GM12801 (cell line): ENCODE measurements around the gene PRR20E.
"Not testable (repeated sequence)": the region's sequence is repeated elsewhere in the genome, so short reads cannot be mapped to it uniquely, and the experiment has no call there.

Experiments used
- TF ChIP-seq, protein P1 (sequence below): IDR thresholded peaks from one replicate; pipeline ENCODE4 v1.5.1; 2011; ENCODE audit warnings: control low read depth; ENCODE audit not compliant: insufficient read length; ENCODE audit errors: extremely low read depth

PRR20E gene

DNA sequence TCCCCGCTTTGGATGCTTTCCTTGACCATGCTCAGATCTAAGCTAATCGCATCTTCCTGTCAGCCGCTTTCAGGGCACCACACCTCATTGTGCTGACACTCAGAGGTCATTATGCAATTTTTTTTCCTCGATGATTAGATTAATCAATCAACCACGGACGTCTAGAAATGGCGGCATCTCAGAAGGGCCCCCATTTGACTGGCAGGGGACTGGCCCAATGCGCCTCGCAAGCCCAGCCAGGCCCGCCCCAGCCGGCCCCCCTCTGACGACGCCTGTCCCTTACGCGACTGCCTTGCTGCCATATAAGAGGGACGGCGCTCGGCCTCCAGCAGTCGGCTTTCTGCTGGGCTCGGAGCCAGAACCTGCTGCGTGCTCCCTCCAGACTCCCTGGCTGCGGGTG, at the start of gene PRR20E:
Gene PRR20E, plus strand, starts transcription at position 301 of the 400 bp plus-strand sequence. CDS start 387 bp downstream, outside the sequence.
- TF ChIP-seq, protein P1, sequence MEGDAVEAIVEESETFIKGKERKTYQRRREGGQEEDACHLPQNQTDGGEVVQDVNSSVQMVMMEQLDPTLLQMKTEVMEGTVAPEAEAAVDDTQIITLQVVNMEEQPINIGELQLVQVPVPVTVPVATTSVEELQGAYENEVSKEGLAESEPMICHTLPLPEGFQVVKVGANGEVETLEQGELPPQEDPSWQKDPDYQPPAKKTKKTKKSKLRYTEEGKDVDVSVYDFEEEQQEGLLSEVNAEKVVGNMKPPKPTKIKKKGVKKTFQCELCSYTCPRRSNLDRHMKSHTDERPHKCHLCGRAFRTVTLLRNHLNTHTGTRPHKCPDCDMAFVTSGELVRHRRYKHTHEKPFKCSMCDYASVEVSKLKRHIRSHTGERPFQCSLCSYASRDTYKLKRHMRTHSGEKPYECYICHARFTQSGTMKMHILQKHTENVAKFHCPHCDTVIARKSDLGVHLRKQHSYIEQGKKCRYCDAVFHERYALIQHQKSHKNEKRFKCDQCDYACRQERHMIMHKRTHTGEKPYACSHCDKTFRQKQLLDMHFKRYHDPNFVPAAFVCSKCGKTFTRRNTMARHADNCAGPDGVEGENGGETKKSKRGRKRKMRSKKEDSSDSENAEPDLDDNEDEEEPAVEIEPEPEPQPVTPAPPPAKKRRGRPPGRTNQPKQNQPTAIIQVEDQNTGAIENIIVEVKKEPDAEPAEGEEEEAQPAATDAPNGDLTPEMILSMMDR, result not testable (repeated sequence)

GRCh38 chr13:57123681-57124080, 43.3 kb upstream of the PRR20E start:
- TF ChIP-seq, protein P1, result no peak

GRCh38 chr13:57128909-57129308, 38.1 kb upstream of the PRR20E start:
- TF ChIP-seq, protein P1, result no peak

DNA sequence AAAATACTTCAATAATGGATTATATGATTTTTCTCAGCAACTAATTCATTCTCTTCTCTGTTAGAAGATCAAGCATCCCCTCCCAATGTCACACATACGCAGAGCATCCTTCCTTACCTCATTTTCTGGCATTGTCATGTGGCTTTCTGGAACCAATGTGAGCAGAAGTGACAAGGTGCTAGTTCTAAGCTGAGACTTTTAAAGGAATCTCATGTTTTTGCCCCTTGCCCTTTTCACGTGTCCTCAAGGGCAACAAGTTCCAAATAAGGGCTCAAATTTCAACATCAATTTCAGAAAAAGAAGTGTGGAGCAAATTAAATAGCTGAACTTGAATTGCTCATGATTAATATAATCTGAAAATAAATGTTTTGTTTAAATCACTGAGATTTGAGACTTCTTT, 30.9 kb upstream of the PRR20E start:
- TF ChIP-seq, protein P1, result no peak

GRCh38 chr13:57137585-57137984, 29.4 kb upstream of the PRR20E start:
- TF ChIP-seq, protein P1, result no peak

DNA sequence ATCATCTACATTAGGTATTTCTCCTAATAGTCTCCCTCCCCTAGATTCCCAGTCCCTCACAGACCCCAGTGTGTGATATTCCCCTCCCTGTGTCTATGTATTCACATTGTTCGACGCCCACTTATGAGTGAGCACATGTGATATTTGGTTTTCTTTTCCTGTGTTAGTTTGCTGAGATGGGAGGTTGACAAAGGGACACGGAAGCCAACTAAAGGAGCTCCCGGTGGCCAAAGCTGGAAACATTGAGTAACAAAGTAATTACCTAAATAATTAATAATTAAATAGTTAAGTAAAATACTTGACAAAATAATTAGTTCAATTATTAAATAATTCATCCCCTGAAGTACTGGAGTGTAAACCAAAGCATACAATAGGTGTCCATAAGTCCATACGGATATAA, 28.0 kb upstream of the PRR20E start:
- TF ChIP-seq, protein P1, result no peak

DNA sequence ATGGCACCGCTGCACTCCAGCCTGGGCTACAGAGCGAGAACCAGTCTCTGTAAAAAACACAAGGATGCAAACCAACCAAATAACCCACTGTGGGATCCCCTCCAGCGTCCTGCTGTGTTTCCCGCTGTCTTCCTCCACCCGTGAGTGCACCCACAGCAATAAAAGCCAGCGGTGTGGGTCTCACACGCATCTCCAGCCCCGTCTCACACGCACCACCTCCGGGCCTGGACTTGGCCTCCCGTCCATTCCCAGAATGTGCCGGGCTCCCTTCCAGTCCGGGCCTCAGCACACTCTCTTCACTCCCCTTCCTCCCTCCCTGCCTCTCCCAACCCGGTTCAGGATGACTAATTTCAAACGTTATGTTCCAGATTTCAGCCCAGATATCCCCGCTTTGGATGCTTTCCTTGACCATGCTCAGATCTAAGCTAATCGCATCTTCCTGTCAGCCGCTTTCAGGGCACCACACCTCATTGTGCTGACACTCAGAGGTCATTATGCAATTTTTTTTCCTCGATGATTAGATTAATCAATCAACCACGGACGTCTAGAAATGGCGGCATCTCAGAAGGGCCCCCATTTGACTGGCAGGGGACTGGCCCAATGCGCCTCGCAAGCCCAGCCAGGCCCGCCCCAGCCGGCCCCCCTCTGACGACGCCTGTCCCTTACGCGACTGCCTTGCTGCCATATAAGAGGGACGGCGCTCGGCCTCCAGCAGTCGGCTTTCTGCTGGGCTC, 26.6 kb upstream of the PRR20E start, which contains the start of gene PRR20A:
Gene PRR20A, plus strand, starts transcription at position 684 of the 734 bp plus-strand sequence. CDS start 387 bp downstream, outside the sequence.
- TF ChIP-seq, protein P1, result not testable (repeated sequence)
